Measurements from ENCODE around the gene ATP8A2. TPM values are rescaled to one million over a fixed set of nuclear protein-coding genes. Genes with fewer than 3 reads are reported as not detected.

ATP8A2 gene
- total and polyA plus RNA-seq, 4 donors, result 0.01 to 0.08 (median 0.05) TPM; not detected in 1

DNA sequence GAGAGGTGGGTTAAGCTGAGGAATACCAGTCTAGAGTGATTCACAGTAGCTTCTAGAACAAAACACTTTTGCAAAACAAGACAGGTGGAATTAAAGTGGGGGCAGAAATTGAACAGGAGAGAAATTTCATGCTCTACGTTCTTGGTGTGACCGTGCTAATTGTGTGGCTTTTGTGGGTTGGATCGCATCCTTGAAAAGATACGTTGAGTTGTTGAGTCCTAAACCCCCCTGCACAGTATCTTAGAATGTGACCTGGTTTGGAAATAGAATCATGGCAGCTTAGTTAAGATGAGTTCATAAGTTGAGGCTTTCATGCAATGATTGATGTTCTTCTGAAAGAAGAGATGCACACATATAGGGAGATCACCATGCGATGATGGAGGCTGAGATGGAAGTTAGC is 308.2 kb downstream of the ATP8A2 start (continued):
- no peak for TF ChIP-seq GABPA (IDR thresholded peaks at IDR 0.05 in 1 of 2, conservative IDR thresholded peaks at IDR 0.05 in 1 of 2)

DNA sequence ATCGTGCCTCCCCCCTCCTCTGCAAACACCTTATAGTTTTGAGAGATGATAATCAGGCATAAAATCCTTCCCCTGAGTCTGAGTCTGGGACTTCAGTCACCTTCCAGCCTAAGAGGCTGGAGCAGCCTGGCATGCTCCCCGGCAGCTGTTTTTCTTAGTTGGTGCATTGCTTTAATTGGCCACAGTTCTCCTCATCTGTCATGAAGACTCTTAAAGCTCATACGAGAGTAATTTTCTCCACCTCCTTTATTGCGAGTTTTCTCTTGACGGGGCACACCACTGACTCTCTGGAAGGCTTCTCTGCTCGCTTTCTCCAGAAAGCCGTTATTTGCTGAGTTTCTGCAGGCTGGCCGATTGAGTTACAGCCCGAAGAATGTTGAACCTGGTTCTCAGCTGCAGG is 310.5 kb downstream of the ATP8A2 start:
- Histone ChIP-seq H3K27me3 (ENCODE audit: control insufficient read depth in 4 of 4, insufficient read depth in 4 of 4, low read length in 3 of 4) (no peaks in the 10 kb centered on the region), H3K27ac (ENCODE audit: low read depth in 1 of 2, low read length in 2 of 2) (no peak overlapping the region), H3K9me3 (ENCODE audit: control insufficient read depth in 4 of 4, low read length in 3 of 4) (peaks cover 0 to 5% (median 0%) of the 10 kb centered on the region in 4 donors), H3K4me1 (ENCODE audit: control insufficient read depth in 4 of 4, insufficient read depth in 4 of 4, low read length in 3 of 4) (no peaks in the 10 kb centered on the region), H3K9ac (ENCODE audit: low read depth in 1 of 2, low read length in 2 of 2) (no peak overlapping the region), H3K4me3 (ENCODE audit: low read depth in 1 of 3, low read length in 3 of 3) (no peak overlapping the region), H3K36me3 (ENCODE audit: control insufficient read depth in 4 of 4, insufficient read depth in 3 of 4, low read depth in 1 of 4, low read length in 3 of 4) (no peaks in the 10 kb centered on the region)
- WGBS, result 90% methylated on average over 9 of the region's 9 CpGs
- DNase-seq (ENCODE audit: low spot score), result no peak
- TF ChIP-seq JUND (IDR thresholded peaks at IDR 0.05), result no peak
- TF ChIP-seq HNF4G (IDR thresholded peaks at IDR 0.05), result no peak

DNA sequence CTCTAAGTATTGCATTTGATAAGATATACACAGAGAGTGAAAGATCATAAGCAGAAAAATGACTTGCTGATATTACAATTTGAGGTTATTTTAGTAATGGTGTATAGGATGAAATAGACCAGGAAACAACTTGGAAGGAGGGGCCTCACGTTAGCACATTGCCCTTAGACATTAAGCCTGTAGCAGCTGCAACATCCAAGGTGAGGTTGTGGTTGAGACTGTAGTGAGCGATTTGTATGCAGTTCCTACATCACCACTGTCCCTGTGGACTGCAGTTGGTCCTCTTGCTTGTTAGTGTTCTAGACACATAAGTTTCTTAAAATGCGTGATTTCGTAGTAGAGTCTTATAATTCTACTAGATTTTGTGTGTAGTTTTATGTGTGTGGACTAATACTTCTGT is 311.3 kb downstream of the ATP8A2 start:
- H3K9me3 ChIP-seq (ENCODE audit: control insufficient read depth in 4 of 4, low read length in 3 of 4), result peaks cover 0 to 5% (median 0%) of the 10 kb centered on the region in 4 donors
- no peak for TF ChIP-seq YY1 (IDR thresholded peaks at IDR 0.05)
- WGBS, result 83% methylated on average over 4 of the region's 4 CpGs
- H3K36me3 ChIP-seq (ENCODE audit: control insufficient read depth in 4 of 4, insufficient read depth in 3 of 4, low read depth in 1 of 4, low read length in 3 of 4), result no peaks in the 10 kb centered on the region
- no peak overlapping the region for H3K9ac ChIP-seq (ENCODE audit: low read depth in 1 of 2, low read length in 2 of 2)
- no peaks in the 10 kb centered on the region for H3K4me1 ChIP-seq (ENCODE audit: control insufficient read depth in 4 of 4, insufficient read depth in 4 of 4, low read length in 3 of 4)
- DNase-seq (ENCODE audit: low spot score), result no peak
- no peak overlapping the region for H3K4me3 ChIP-seq (ENCODE audit: low read depth in 1 of 3, low read length in 3 of 3)
- H3K27ac ChIP-seq (ENCODE audit: low read depth in 1 of 2, low read length in 2 of 2), result no peak overlapping the region
- H3K27me3 ChIP-seq (ENCODE audit: control insufficient read depth in 4 of 4, insufficient read depth in 4 of 4, low read length in 3 of 4), result no peaks in the 10 kb centered on the region

DNA sequence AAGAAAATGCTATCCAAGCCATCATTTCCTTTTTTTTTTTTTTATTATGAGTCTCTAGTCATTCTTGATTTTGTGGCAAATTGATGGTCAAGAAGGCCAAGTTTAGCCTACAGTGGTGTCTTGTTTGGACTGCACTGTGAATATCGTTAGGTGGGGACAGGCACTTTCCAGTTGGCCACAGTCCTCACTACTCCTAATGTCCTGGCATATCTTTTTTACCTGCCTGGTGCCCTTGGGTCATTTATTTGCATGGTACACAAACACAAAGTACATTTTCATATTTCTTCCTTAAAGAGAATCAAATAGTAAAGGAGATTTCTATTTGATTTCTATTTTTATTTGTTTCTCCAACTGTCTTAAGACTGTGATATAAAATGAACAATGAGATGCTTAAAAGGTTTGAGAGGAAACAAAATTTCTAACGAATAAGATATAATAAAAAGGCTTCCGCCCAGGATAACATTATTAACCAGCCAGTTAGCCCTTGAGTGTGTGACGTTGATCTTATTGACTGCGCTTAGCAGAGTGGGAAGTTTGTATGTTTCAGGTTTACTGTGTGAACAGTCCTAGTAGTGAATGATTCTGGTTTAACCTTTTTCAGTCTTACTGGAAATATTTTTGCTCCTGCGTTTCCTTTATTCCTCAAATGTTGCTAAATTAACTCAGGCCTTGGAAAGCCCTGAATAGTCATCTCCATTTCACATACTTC is 312.0 kb downstream of the ATP8A2 start:
- Histone ChIP-seq H3K9ac (ENCODE audit: low read depth in 1 of 2, low read length in 2 of 2) (no peak overlapping the region), H3K9me3 (ENCODE audit: control insufficient read depth in 4 of 4, low read length in 3 of 4) (peaks cover 0 to 5% (median 0%) of the 10 kb centered on the region in 4 donors), H3K27me3 (ENCODE audit: control insufficient read depth in 4 of 4, insufficient read depth in 4 of 4, low read length in 3 of 4) (no peaks in the 10 kb centered on the region), H3K4me1 (ENCODE audit: control insufficient read depth in 4 of 4, insufficient read depth in 4 of 4, low read length in 3 of 4) (no peaks in the 10 kb centered on the region), H3K36me3 (ENCODE audit: control insufficient read depth in 4 of 4, insufficient read depth in 3 of 4, low read depth in 1 of 4, low read length in 3 of 4) (no peaks in the 10 kb centered on the region), H3K27ac (ENCODE audit: low read depth in 1 of 2, low read length in 2 of 2) (no peak overlapping the region), H3K4me3 (ENCODE audit: low read depth in 1 of 3, low read length in 3 of 3) (no peak overlapping the region)
- TF ChIP-seq NR2F2 (IDR thresholded peaks at IDR 0.05) (no peak), RXRA (IDR thresholded peaks at IDR 0.05) (no peak), SP1 (IDR thresholded peaks at IDR 0.05) (no peak), RAD21 (IDR thresholded peaks at IDR 0.05) (no peak), JUND (IDR thresholded peaks at IDR 0.05) (no peak), GABPA (IDR thresholded peaks at IDR 0.05 in 1 of 2, conservative IDR thresholded peaks at IDR 0.05 in 1 of 2) (no peak), TAF1 (conservative IDR thresholded peaks at IDR 0.05) (no peak), EGR1 (IDR thresholded peaks at IDR 0.05; ENCODE audit: low read depth in 2 of 2) (no peak), HNF4A (conservative IDR thresholded peaks at IDR 0.05) (no peak)
- TF ChIP-seq, protein P1, sequence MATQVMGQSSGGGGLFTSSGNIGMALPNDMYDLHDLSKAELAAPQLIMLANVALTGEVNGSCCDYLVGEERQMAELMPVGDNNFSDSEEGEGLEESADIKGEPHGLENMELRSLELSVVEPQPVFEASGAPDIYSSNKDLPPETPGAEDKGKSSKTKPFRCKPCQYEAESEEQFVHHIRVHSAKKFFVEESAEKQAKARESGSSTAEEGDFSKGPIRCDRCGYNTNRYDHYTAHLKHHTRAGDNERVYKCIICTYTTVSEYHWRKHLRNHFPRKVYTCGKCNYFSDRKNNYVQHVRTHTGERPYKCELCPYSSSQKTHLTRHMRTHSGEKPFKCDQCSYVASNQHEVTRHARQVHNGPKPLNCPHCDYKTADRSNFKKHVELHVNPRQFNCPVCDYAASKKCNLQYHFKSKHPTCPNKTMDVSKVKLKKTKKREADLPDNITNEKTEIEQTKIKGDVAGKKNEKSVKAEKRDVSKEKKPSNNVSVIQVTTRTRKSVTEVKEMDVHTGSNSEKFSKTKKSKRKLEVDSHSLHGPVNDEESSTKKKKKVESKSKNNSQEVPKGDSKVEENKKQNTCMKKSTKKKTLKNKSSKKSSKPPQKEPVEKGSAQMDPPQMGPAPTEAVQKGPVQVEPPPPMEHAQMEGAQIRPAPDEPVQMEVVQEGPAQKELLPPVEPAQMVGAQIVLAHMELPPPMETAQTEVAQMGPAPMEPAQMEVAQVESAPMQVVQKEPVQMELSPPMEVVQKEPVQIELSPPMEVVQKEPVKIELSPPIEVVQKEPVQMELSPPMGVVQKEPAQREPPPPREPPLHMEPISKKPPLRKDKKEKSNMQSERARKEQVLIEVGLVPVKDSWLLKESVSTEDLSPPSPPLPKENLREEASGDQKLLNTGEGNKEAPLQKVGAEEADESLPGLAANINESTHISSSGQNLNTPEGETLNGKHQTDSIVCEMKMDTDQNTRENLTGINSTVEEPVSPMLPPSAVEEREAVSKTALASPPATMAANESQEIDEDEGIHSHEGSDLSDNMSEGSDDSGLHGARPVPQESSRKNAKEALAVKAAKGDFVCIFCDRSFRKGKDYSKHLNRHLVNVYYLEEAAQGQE (IDR thresholded peaks at IDR 0.05), result no peak
- TF ChIP-seq, protein P2, sequence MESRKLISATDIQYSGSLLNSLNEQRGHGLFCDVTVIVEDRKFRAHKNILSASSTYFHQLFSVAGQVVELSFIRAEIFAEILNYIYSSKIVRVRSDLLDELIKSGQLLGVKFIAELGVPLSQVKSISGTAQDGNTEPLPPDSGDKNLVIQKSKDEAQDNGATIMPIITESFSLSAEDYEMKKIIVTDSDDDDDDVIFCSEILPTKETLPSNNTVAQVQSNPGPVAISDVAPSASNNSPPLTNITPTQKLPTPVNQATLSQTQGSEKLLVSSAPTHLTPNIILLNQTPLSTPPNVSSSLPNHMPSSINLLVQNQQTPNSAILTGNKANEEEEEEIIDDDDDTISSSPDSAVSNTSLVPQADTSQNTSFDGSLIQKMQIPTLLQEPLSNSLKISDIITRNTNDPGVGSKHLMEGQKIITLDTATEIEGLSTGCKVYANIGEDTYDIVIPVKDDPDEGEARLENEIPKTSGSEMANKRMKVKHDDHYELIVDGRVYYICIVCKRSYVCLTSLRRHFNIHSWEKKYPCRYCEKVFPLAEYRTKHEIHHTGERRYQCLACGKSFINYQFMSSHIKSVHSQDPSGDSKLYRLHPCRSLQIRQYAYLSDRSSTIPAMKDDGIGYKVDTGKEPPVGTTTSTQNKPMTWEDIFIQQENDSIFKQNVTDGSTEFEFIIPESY (IDR thresholded peaks at IDR 0.05), result no peak
- TF ChIP-seq, protein P3, sequence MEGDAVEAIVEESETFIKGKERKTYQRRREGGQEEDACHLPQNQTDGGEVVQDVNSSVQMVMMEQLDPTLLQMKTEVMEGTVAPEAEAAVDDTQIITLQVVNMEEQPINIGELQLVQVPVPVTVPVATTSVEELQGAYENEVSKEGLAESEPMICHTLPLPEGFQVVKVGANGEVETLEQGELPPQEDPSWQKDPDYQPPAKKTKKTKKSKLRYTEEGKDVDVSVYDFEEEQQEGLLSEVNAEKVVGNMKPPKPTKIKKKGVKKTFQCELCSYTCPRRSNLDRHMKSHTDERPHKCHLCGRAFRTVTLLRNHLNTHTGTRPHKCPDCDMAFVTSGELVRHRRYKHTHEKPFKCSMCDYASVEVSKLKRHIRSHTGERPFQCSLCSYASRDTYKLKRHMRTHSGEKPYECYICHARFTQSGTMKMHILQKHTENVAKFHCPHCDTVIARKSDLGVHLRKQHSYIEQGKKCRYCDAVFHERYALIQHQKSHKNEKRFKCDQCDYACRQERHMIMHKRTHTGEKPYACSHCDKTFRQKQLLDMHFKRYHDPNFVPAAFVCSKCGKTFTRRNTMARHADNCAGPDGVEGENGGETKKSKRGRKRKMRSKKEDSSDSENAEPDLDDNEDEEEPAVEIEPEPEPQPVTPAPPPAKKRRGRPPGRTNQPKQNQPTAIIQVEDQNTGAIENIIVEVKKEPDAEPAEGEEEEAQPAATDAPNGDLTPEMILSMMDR (IDR thresholded peaks at IDR 0.05; ENCODE audit: low read depth, low read length, missing input control), result no peak
- 85% methylated on average over 6 of the region's 6 CpGs for WGBS
- DNase-seq (ENCODE audit: low spot score), result no peak

All from liver (tissue), 9 donors.